ENCODE data around the gene ABCA1. TPM values are rescaled to one million over a fixed set of nuclear protein-coding genes. Genes with fewer than 3 reads are reported as not detected.
A peak's percentile ranks its signal among the peaks of the same experiment; 100 is the strongest.

The ABCA1 gene
- polyA plus RNA-seq, 1 donor (not counting 4 experiments of a cell fraction or from before 2014, with no cell fraction given): 23.0 TPM

- dilution Hi-C loops (cut with MboI; ENCODE audit: extremely low pct_ligation_motif_present, low sequenced_read_pairs): no loop called here
- H4K20me1 ChIP-seq (ENCODE audit: control insufficient read depth, extremely low read depth, insufficient read depth, low read length): no peaks in the 10 kb centered on the region
- peaks cover under 1 to 23% of the 10 kb centered on the region in 2 experiments for H3K36me3 ChIP-seq (ENCODE audit: control insufficient read depth in 2 of 2, extremely low read depth in 1 of 2, insufficient read depth in 2 of 2, low read length in 2 of 2)
- TF ChIP-seq EZH2 (IDR thresholded peaks at IDR 0.05; ENCODE audit: low read length): no peak
- TF ChIP-seq, protein P1, sequence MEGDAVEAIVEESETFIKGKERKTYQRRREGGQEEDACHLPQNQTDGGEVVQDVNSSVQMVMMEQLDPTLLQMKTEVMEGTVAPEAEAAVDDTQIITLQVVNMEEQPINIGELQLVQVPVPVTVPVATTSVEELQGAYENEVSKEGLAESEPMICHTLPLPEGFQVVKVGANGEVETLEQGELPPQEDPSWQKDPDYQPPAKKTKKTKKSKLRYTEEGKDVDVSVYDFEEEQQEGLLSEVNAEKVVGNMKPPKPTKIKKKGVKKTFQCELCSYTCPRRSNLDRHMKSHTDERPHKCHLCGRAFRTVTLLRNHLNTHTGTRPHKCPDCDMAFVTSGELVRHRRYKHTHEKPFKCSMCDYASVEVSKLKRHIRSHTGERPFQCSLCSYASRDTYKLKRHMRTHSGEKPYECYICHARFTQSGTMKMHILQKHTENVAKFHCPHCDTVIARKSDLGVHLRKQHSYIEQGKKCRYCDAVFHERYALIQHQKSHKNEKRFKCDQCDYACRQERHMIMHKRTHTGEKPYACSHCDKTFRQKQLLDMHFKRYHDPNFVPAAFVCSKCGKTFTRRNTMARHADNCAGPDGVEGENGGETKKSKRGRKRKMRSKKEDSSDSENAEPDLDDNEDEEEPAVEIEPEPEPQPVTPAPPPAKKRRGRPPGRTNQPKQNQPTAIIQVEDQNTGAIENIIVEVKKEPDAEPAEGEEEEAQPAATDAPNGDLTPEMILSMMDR (optimal IDR thresholded peaks at IDR 0.05 in 1 of 3, IDR thresholded peaks at IDR 0.05 in 1 of 3, conservative IDR thresholded peaks at IDR 0.05 in 1 of 3; ENCODE audit: extremely low read depth in 1 of 3, insufficient read depth in 2 of 3, low read length in 3 of 3): no peak
- peak overlapping the region; percentile 36 for H3K4me2 ChIP-seq (ENCODE audit: control insufficient read depth, extremely low read depth, insufficient read depth, low read depth, low read length)
- DNase-seq (ENCODE audit: low read depth, low spot score): peak; percentile 50
- H3K27me3 ChIP-seq (ENCODE audit: control insufficient read depth, extremely low read depth, insufficient read depth, low read length): no peaks in the 10 kb centered on the region
- no peak overlapping the region for H3K4me3 ChIP-seq (ENCODE audit: control insufficient read depth in 2 of 3, extremely low read depth in 1 of 3, insufficient read depth in 2 of 3, low read depth in 1 of 3, low read length in 3 of 3)
- no peaks in the 10 kb centered on the region for H3K9me1 ChIP-seq (ENCODE audit: control insufficient read depth, extremely low read depth, insufficient read depth, low read length)
- peak; percentile 87 for FAIRE-seq
- no peak overlapping the region for H2AFZ ChIP-seq (ENCODE audit: control insufficient read depth, low read length)
- H3K27ac ChIP-seq (ENCODE audit: control insufficient read depth, insufficient read depth, low read length): peak overlapping the region; percentile 25
- H3K9ac ChIP-seq (ENCODE audit: control insufficient read depth, extremely low read depth, insufficient read depth, low read length): no peak overlapping the region
- peaks cover 12% of the 10 kb centered on the region for H3K79me2 ChIP-seq (ENCODE audit: control insufficient read depth, insufficient read depth, low read length)
- no peaks in the 10 kb centered on the region for H3K9me3 ChIP-seq (ENCODE audit: control insufficient read depth, low read depth, low read length)
- H3K4me1 ChIP-seq (ENCODE audit: control insufficient read depth, extremely low read depth, insufficient read depth, low read length): peaks cover 47% of the 10 kb centered on the region
Measured at GRCh38 chr9:104858271-104858670, 69.7 kb downstream of the ABCA1 start.

DNA sequence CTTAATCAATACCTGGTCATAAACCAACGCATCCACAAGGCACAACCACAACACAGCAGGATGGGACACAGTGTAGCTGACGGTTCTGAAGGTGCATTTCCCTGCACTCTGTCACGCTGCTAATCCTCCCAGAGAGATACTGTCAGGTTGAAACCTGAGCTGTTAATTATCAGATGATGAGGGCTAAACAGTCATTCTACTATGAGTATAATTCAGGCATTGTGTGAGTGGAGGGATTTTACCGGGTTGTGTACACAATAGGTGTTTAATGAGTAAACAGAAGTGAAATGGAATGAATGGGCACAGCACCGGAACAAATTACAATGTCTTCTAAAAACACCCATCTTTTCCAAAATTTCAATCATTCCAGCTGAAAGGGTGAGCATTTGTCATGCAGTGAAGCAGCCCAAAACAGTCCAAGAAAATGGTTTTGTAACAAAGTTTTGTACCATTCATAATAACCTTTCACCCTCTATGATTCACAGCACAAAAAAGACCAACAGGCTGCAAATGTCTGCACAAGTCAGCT lies 71.5 kb downstream of the ABCA1 start:
- dilution Hi-C loops (cut with MboI; ENCODE audit: extremely low pct_ligation_motif_present, low sequenced_read_pairs): no loop called here
- Histone ChIP-seq H4K20me1 (ENCODE audit: control insufficient read depth, extremely low read depth, insufficient read depth, low read length) (no peaks in the 10 kb centered on the region), H3K4me3 (ENCODE audit: control insufficient read depth in 2 of 3, extremely low read depth in 1 of 3, insufficient read depth in 2 of 3, low read depth in 1 of 3, low read length in 3 of 3) (no peak overlapping the region), H3K27ac (ENCODE audit: control insufficient read depth, insufficient read depth, low read length) (no peak overlapping the region), H2AFZ (ENCODE audit: control insufficient read depth, low read length) (no peak overlapping the region), H3K9me3 (ENCODE audit: control insufficient read depth, low read depth, low read length) (no peaks in the 10 kb centered on the region), H3K36me3 (ENCODE audit: control insufficient read depth in 2 of 2, extremely low read depth in 1 of 2, insufficient read depth in 2 of 2, low read length in 2 of 2) (peaks cover 2 to 26% of the 10 kb centered on the region in 2 experiments), H3K9me1 (ENCODE audit: control insufficient read depth, extremely low read depth, insufficient read depth, low read length) (no peaks in the 10 kb centered on the region), H3K27me3 (ENCODE audit: control insufficient read depth, extremely low read depth, insufficient read depth, low read length) (no peaks in the 10 kb centered on the region), H3K9ac (ENCODE audit: control insufficient read depth, extremely low read depth, insufficient read depth, low read length) (no peak overlapping the region), H3K4me2 (ENCODE audit: control insufficient read depth, extremely low read depth, insufficient read depth, low read depth, low read length) (no peak overlapping the region), H3K79me2 (ENCODE audit: control insufficient read depth, insufficient read depth, low read length) (peaks cover 23% of the 10 kb centered on the region), H3K4me1 (ENCODE audit: control insufficient read depth, extremely low read depth, insufficient read depth, low read length) (peaks cover 45% of the 10 kb centered on the region)
- FAIRE-seq: no peak
- TF ChIP-seq EZH2 (IDR thresholded peaks at IDR 0.05; ENCODE audit: low read length): no peak
- TF ChIP-seq, protein P1 (optimal IDR thresholded peaks at IDR 0.05 in 1 of 3, IDR thresholded peaks at IDR 0.05 in 1 of 3, conservative IDR thresholded peaks at IDR 0.05 in 1 of 3; ENCODE audit: extremely low read depth in 1 of 3, insufficient read depth in 2 of 3, low read length in 3 of 3): no peak
- DNase-seq (ENCODE audit: low read depth, low spot score): no peak

Measured in keratinocyte (primary cell).